ENCODE results near the gene VAPA.

Gene VAPA

GRCh38 chr18:9987931-9988330 lies 74.1 kb downstream of the VAPA start:
- POLR2A ChIA-PET = no interaction called here
- CTCF ChIA-PET = no interaction called here
- DNase-seq (ENCODE audit: extremely low spot score) = no peak
- no peak for TF ChIP-seq FOXK2 (IDR thresholded peaks at IDR 0.05)
- TF ChIP-seq ELF4 (IDR thresholded peaks at IDR 0.05) = no peak
- no peak for TF ChIP-seq L3MBTL2 (conservative IDR thresholded peaks at IDR 0.05)
- no peak for TF ChIP-seq LEF1 (IDR thresholded peaks at IDR 0.05; ENCODE audit: borderline replicate concordance)
- TF ChIP-seq BHLHE40 (IDR thresholded peaks at IDR 0.05; ENCODE audit: borderline replicate concordance) = no peak
- no peak for TF ChIP-seq ARNT (IDR thresholded peaks at IDR 0.05)
- no peak for TF ChIP-seq FOXM1 (IDR thresholded peaks at IDR 0.05; ENCODE audit: borderline replicate concordance)
- TF ChIP-seq HDGF (IDR thresholded peaks at IDR 0.05; ENCODE audit: borderline replicate concordance) = no peak

GRCh38 chr18:9988665-9989064 lies 74.8 kb downstream of the VAPA start:
- ChIA-PET POLR2A (no interaction called here), CTCF (no interaction called here)
- no peak for DNase-seq (ENCODE audit: extremely low spot score)
- TF ChIP-seq SUZ12 (IDR thresholded peaks at IDR 0.05) = no peak

- no peak for TF ChIP-seq L3MBTL2 (conservative IDR thresholded peaks at IDR 0.05)
- no peak for TF ChIP-seq HDGF (IDR thresholded peaks at IDR 0.05; ENCODE audit: borderline replicate concordance)
- TF ChIP-seq SUZ12 (IDR thresholded peaks at IDR 0.05) = no peak
- TF ChIP-seq NFRKB (IDR thresholded peaks at IDR 0.05) = no peak
- no peak for TF ChIP-seq ZNF384 (IDR thresholded peaks at IDR 0.05)
- no peak for DNase-seq (ENCODE audit: extremely low spot score)
- ChIA-PET POLR2A (no interaction called here), CTCF (no interaction called here)
Measured at GRCh38 chr18:9989481-9989880, 75.7 kb downstream of the VAPA start.

GRCh38 chr18:9991011-9992000 lies 77.5 kb downstream of the VAPA start:
- ChIA-PET POLR2A (no interaction called here), CTCF (no interaction called here)
- DNase-seq (ENCODE audit: extremely low spot score) = no peak
- TF ChIP-seq BHLHE40 (IDR thresholded peaks at IDR 0.05; ENCODE audit: borderline replicate concordance) = no peak
- no peak for TF ChIP-seq FOXM1 (IDR thresholded peaks at IDR 0.05; ENCODE audit: borderline replicate concordance)
- TF ChIP-seq SP1 (IDR thresholded peaks at IDR 0.05) = no peak
- TF ChIP-seq CTBP1 (IDR thresholded peaks at IDR 0.05; ENCODE audit: borderline replicate concordance) = no peak
- no peak for TF ChIP-seq NFRKB (IDR thresholded peaks at IDR 0.05)
- no peak for TF ChIP-seq FOXA1 (IDR thresholded peaks at IDR 0.05)
- no peak for TF ChIP-seq ZNF384 (IDR thresholded peaks at IDR 0.05)

GRCh38 chr18:9992300-9992972 lies 78.6 kb downstream of the VAPA start:
- CTCF ChIA-PET = interaction anchor here (0.6 kb wide), 1 partner anchor 277 kb away, joined by 3 read pairs; no protein-coding TSS in a partner anchor
- TF ChIP-seq SP1 (IDR thresholded peaks at IDR 0.05) (no peak), TARDBP (IDR thresholded peaks at IDR 0.05) (no peak), FOXA1 (IDR thresholded peaks at IDR 0.05) (no peak), NFRKB (IDR thresholded peaks at IDR 0.05) (no peak), L3MBTL2 (conservative IDR thresholded peaks at IDR 0.05) (no peak), SUZ12 (IDR thresholded peaks at IDR 0.05) (no peak), HDGF (IDR thresholded peaks at IDR 0.05; ENCODE audit: borderline replicate concordance) (no peak), BHLHE40 (IDR thresholded peaks at IDR 0.05; ENCODE audit: borderline replicate concordance) (no peak), ARNT (IDR thresholded peaks at IDR 0.05) (no peak), FOXK2 (IDR thresholded peaks at IDR 0.05) (no peak), FOXM1 (IDR thresholded peaks at IDR 0.05; ENCODE audit: borderline replicate concordance) (no peak), ZNF384 (IDR thresholded peaks at IDR 0.05) (no peak), ELF4 (IDR thresholded peaks at IDR 0.05) (no peak), LEF1 (IDR thresholded peaks at IDR 0.05; ENCODE audit: borderline replicate concordance) (no peak)

DNA sequence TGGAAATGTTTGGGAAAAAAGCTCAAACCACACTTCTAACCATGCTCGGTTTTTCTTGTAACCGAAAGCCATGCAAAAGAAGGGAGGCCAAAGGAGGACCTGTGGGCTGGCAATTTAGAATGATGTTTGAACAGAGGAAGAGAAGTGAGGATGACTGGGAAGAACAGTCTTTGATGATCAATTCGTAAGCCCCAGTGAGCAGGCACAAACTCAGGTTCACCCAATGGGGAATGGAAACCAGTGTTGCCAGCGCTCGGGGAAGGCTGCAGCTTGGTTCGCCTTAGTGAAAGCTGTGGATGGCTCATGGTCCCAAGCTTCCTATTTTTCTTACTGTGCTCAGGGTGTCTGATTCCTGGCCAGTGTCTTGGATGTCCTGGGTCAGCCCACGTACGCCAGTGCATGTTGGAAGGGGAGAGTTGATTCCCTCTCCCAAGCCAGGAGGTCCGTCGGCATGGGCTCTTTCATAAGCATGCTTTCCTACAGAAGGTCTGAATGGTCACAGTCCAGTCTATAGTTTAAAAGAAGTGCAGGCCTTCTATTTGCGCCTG lies 79.2 kb downstream of the VAPA start:
- ChIA-PET CTCF (interaction anchor here (0.6 kb wide), 1 partner anchor 276 kb away, joined by 3 read pairs; no protein-coding TSS in a partner anchor), POLR2A (interaction anchor here (0.7 kb wide), 1 partner anchor 80 kb away, joined by 3 read pairs; the partner anchor contains the start of gene VAPA)
- no peak for DNase-seq (ENCODE audit: extremely low spot score)
- TF ChIP-seq LEF1 (IDR thresholded peaks at IDR 0.05; ENCODE audit: borderline replicate concordance) (no peak), TARDBP (IDR thresholded peaks at IDR 0.05) (no peak), CTBP1 (IDR thresholded peaks at IDR 0.05; ENCODE audit: borderline replicate concordance) (no peak), FOXK2 (IDR thresholded peaks at IDR 0.05) (no peak), ZNF384 (IDR thresholded peaks at IDR 0.05) (no peak)

More at GRCh38 chr18:9992300-9992972, 78.6 kb downstream of the VAPA start:
- POLR2A ChIA-PET = interaction anchor here (0.7 kb wide), 1 partner anchor 79 kb away, joined by 3 read pairs; the partner anchor contains the start of gene VAPA
- no peak for DNase-seq (ENCODE audit: extremely low spot score)

DNA sequence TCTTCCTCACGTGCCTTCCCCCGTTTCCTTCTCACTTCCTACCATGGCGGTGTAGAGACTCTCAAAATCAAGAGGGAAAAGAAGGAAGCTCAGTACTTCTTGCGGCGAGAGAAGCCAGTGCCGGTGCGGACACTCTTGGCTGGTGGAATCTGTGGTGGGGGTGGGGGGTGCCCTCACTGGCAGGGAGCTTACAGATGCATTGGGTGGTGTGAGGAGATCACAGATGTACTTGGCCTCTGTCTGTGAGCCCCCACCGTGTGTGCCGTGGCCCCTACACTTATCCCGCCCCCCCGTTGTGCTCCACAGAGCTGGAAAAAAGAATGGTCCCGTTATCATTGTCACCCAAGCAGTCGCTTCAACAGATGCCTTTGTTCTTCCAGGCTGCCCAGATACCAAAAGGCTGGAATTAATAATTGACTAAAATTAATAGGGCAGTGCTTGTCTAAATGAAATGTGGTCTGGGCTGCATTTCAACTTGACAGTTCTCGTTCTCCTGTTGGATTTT lies 79.8 kb downstream of the VAPA start:
- ChIA-PET CTCF (no interaction called here), POLR2A (interaction anchor here (0.7 kb wide), 1 partner anchor 80 kb away, joined by 3 read pairs; the partner anchor contains the start of gene VAPA)
- TF ChIP-seq, protein P1, sequence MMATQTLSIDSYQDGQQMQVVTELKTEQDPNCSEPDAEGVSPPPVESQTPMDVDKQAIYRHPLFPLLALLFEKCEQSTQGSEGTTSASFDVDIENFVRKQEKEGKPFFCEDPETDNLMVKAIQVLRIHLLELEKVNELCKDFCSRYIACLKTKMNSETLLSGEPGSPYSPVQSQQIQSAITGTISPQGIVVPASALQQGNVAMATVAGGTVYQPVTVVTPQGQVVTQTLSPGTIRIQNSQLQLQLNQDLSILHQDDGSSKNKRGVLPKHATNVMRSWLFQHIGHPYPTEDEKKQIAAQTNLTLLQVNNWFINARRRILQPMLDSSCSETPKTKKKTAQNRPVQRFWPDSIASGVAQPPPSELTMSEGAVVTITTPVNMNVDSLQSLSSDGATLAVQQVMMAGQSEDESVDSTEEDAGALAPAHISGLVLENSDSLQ (IDR thresholded peaks at IDR 0.05) = no peak
- DNase-seq (ENCODE audit: extremely low spot score) = no peak

Data from HEK293T (cell line).